Stimulated activated CD4-positive, alpha-beta T cell treated with anti-CD3 and anti-CD28 coated beads, Interleukin-1b, Interleukin-23, amount 100 ng/mL, for 4 hours (primary cell): ENCODE measurements around the gene RERG.

Experiments used
- DNase-seq, 2 donors: peaks; one replicate each; pipeline ENCODE4 v3.0.0-alpha.2; 2020; ENCODE audit warnings: low read depth in 2 of 2

RERG gene

DNA sequence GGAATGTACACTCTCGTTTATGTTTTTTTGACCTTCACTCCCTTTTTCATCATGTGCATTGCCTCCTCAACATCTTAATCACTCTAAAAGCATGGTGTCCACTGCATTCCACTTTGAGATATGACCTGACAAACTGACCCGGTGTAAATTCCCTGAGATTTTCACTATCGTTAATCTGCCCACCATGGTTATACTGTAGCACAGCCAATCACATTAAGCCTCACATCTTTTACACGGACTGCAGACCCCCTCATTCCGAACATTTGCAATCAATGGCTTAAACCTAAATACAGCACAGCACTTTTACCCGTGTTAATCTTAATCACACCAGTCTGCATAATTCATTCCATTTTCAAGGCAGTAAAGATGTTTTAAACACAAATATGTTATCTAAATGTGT is 2.4 kb downstream of the RERG start:
- no peak for DNase-seq

DNA sequence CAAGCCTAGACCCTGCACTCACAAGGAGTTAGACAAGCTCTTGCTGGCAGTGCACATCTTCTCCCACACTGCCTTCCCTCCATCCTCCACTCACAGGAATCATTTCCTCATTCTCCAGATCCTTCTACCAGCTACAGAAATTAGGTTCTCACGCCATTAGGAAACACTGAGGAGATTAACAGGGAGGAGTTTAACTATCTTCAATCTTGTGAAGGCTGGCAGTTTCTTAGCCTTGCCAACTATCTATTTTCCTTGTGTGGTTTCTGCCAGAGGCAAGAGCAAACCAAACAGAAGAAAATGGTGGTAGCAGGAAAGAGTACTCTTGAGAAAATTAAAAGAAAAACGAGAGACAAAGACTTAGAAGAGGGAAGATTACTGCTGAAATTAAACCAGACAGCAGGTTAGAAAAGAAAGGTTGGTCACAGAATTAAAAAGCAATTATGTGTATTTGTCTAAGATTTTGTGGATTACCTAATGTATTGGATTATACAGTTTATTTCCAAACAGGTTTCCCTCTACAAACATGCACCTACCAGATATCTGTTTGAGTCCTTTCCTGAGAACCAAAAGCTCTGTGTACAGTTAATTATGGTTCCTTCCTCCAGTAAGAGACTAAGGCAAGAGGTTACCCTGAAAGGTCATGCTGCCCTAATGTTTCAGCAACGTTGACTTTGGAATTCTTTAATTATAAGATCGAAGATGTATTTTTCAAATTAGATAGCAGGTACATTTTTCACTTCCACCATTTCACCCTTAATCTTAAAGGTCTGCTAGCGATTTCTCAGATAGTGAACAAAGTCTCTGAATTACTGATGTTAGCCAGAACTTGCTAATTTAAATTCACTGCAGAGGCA is 5.0 kb downstream of the RERG start:
- DNase-seq: no peak

DNA sequence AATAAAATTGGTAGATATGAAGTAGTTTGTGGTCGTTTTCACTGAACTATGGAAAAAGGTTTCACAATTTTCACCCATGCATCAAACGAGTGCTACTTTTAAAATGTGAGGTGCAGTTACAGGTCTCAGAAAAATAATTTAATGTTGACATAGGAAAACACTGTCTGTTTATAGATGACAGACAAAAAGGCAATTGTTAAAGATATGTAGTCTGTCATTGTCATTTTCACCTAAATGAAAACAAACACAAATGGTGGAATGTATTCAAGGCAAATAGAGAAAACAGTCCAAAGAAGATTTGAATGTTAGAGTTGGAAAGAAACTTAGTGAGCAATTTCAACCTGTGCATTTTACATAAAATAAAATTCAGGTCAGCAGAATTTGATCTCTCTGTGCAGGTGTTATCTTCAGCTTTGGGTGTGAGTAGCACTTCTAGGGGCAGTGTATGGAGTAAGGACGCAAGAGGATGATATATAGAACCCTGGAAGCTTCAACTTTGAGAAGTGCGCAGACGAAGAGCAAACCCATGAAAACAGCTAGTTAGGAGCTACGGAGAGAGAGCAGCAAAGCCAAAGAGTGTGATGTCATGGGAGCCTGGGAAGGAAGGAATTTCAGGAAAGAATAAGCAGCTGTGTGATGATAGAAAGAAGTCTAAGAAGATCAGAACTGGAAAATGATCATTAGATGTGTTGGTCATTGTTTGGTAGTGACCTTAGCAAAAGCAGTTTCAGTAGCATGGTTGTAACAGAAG is 6.2 kb downstream of the RERG start:
- DNase-seq: no peak

DNA sequence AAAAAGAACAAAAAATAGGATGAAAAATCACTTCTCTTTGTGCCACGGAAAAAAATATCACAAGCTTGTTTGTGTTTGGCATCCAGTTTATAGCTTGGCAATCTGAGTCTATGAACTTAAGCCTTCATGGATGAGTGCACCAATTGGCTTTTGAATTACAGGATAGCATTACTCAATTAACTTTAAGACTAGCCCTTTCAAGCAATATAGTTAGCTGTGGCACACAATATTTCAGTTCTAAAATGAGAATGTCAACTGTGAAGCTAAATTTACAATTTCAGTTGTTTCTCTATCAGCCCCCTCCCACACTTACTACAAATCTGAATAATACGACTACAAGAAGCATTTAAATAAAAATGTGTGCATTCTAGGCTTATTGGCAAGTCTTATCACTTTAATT is 8.3 kb downstream of the RERG start:
- no peak for DNase-seq

DNA sequence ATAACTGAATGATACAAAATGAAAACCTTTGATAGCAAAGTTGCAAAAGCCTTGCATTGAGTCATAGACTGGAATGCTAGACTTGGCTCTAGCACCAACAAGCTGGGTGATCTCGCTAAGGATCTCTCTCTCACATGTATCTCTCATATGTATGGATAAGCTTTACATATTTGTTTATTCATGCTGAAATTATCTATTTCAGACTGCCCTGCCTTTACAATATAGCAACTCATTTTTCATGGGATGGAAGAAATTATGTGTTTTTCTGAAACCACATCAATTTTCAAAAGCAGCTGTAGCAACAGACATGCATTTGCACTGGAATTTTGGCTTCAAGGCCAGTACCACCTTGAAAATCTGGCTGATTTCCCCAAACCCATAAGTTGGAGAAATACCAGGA is 11.4 kb downstream of the RERG start:
- DNase-seq: no peak

DNA sequence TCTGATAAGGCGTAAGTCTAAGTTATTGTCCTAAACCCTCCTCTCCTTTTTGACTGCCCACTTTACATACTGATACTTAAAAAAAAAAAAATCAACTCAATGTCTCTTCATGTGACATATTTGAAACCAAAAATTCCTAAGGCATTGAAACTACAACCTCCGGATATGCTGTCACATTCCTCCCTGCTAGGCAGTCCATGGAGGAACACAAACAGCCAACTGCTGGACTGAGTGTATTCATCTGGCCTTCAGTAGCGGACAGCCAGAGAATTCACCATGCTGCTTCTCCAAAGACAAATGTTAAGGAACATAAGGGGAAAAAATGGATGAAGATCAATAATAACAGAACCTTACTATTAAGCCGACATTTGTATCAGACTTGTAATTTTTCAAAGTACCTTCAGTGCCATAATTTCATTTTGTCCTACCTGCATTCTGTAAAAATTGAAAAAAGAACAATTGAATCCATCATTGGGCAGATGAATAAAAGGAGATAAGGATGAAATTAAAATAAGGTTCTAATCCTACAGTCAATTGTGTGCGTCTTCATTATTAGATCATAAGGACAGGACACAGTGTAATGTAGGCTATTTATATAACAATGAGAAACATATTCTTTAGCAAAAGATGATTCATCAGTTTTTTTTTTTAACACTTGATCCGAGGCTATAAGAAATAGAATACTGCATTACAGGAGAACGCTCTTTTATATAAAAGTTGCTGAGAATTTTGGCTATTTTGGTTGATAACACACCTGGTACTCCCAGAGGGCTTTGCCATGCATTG is 12.2 kb downstream of the RERG start:
- no peak for DNase-seq

DNA sequence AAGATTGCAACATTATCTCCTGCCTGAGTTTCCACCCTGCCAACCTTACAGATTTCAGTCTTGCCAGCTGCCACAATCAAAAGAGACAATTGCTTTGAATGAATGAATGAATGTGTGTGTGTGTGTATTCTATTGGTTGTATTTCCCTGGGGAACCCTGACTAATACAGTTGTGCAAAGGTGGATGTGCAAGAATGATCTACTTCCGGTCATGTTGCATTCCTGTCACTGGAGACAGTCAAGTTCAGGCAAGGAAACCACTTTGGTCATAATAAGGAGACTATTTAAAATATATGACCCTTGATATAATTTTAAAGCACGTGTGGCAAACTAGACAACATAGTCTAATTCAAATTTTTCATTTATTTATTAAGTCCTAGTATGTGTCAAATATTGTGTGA is 13.1 kb downstream of the RERG start:
- DNase-seq: no peak

DNA sequence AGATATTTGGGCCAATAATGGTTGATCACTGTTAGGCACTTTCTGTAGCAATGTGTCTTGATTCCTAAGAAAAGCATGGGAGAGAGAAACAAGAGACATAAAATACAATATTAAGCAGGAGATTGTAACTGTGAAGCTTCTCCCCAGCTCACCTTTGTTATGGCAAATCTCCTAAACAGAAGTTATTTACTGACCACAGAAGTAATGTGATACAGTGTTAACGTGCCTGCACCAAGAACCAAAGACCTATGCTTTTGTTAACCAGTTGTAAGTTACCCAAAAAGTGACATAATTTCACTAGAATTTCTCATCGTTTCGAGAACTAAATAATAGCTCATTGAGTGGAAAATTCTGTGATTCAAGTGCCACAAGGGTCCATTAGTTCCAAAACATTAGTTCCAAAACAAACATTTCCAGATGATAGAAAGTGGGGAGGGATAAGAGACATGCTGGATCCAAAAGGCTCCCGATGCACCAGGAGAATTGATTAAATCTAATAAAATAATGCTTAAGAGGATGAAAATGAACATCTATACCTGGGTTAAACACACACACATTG is 14.3 kb downstream of the RERG start:
- no peak for DNase-seq

DNA sequence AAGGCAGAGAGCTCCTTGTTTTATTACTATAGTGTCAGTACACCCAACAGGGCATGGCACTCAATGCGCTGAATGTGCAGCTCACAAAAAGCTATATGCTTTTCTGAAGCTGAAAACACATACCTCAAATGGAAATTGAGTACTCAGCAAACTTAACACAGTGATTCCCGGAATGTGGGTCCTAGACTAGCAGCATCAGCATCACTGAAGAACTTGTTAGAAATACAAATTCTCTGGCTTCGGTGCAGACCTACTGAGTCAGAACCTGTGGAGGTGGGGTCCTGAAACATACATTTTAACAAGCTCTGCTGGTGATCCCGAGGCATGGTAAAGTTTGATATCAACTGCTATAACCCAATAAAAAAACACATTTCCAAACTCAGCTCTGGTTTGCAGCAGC is 14.9 kb downstream of the RERG start:
- DNase-seq: no peak

DNA sequence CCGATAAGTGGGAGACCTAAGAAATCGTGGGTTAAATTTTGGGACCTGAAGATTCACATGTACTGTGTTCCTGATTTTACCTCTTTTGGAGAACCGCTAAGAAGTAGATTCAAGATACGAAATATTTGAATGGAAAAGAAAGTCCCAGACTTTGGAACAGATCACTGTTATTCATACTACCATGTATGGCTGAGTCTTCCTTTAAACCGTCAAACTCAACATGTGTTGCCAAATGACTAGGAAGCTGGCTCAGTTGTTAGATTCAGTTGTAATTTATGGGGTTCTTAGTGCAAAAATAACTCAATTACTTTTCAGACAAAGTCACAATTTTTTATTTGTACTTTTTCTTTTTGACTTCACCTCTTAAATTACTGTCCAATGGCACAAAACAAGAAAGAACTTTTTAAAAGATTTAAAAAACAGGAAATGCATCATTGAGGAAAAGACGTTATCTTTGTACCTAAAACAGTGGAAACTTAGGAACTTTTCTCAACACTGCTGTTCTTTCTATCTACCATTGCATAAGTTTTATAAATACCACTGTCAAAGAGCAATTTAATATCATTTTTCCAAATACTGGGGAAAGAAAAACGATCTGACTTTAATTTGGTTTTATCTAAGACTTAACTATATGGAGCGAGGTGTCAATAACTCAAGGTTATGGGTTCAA is 15.7 kb downstream of the RERG start:
- no peak for DNase-seq

DNA sequence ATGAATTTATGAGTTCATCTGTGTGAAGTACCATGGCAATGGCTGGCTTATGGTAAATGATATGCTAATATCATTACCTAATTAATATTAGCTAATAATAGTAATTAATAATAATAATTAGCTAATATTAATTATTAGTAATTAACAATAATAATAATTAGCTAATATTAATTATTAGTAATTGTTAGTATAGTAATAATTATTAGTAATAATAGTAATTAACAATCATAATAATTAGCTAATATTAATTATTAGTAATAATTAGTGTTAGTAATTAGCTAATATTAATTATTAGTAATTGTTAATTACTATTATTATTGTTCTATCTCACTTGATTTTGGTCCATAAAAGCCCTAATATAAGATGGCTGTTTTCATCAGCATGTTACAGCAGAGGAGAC is 19.8 kb downstream of the RERG start:
- no peak for DNase-seq

DNA sequence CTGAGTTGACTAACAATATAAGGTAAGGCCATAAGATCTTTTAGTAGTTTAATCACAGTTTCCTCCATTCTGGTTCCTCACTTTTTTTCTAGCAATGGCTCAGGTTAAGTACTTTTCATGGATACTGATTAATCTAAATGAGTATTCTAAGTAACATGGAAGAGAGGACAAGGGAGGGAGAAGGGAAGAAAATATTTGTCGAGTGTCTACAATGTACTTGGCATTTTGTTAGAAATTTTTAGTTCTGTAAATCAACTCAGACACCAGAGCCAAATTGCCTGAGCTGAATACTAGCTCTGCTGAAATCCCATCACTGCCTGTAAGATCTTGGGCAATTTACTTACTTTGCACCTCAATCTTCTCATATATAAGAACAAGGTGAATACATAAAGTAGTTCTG is 20.2 kb downstream of the RERG start:
- no peak for DNase-seq

DNA sequence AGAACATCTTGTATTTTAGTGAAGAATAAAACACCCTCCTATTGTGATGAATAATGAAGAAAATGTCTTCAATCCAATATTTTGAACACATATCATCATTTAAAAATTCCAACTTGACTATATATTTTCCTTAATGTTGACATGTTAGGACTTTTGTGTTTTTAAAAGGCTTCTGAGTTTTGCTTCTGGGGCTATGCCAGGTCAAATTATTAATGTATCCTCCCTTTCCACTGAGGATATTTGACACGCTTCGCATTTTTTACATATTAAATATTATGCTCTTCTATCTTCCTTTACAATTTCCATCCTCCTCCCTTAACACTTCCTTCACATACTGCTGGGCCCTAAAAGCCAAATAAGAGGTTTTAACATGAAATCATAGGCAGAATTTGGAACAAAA is 20.6 kb downstream of the RERG start:
- DNase-seq: no peak

DNA sequence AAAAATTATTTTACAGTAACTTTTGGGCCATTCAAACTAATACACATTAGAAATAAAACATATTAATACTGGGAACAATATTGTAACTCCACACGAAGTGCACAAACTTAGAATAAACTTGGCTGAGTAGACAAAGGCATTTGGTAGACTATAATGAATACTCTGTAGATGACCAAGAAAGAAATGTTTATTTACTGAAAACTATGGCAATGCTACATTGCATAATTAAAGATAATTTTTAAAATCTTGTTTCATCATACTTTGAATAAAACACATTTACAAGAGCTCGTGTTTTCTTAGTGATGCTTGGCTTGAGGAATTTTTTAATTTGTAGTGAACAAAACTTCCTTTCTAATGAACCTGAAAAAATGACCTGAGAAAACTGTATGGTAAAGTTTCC is 21.3 kb downstream of the RERG start:
- DNase-seq: no peak

DNA sequence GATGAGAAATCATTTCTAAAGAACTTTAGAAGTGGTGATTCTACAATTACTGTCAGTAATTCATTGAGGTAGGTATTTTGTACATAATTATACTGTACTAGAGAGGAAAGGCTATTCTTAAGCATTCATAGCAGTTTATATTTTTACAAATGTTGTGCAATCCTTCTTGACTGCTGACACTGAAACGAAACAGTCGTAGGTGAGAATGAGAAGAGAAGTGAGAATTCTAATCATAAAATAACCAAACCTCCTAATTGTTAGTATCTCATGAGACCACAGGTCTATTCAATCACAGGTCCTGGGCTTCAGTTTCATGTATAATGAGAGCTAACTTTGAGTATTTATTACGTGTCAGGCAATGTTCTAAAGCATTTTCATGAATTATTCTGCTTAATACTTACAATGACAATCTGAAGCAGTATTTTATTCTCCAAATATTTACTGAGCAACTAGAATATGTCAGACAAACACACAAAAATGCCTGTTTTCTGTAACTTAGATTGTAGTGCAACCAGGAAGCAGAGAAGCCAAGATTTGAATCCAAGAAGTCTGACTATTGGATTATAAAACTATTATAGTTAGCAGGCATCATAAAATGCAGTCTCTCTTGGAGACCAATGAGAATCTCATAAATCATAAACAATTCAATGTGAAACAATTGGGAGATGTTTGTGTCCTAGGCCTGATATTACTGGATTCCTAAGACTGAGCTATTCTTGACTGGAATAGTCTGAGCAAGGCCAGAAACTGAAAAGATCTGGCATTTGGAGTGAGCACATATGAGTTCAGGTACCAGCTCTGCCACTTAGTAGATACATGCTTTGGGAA is 24.3 kb downstream of the RERG start:
- DNase-seq: no peak

DNA sequence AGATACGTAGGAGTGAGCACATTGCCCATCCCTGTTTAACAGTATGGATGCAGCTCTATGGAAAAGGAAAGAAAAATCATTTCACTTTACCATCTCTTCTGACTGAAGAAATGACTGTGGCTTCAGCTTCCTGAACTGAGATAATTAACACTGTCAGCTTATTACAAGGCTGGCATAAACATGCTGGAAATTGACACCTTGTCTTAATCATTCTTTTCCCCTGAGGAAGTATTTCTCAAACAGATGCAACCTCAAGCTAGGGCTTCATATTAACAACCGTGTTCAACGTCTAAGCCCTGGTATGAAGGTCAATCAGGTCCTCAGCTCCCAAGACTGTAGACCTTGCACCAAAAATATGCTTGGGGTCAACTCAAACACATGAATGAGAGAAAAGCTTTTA is 25.0 kb downstream of the RERG start:
- DNase-seq: no peak

DNA sequence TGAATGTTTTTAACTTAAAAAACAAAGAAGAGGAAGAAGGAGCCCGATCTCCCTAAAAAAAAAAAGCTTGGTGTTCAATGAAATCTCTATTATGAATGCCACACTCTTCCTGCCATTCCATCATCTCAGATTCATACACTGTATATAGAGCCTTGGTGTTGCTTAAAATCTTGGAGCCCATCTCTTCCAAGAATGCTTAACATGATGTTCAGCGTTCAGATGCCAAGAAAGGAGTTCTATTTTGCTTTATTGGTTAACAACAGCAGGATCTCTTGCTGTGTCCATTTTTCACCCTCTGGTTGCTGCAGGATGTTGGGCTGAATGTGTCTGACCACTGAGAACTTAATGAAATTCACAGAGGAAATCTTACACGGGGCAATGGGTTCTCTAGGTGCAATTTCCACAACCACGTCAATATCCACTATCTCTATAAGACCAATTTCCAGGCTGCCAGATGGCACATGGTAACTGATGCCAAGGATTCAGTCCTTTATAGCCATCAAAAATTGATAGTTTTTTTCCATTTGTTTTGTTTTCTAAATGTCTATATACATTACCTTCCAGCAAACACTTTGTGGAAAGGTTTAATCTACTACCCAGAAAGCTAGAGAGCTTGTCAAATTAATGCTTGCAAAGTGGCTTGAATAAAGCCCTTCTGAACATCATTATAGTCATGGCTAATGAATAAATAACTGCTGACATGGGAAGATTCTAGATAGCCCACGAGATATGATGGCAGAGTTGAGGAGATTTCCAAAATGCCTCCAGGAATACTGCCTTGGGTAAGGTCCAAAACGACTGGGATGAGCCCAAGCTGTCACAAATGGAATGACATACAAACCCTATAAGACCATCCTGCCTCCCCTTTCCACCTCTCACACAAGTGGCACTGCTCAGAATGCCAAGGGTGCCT is 26.5 kb downstream of the RERG start:
- no peak for DNase-seq

DNA sequence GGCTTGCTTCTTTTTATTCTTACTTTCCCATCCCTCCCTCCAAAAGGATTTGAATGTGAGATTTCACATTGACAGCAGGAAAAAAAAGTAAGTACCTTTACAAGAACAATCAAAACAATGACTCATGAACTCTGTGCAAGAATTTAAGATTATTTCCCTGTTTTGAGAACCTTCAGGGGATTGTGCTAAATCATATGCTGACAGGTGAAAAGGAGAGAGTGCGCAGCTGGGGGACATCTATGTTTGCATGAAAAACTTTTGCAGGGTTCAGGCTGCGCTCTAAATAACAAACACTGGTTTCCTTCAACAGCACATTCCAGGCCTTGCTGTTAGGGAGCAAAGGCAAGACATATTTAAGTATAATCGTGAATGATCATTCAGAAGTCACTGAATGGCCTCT is 27.3 kb downstream of the RERG start:
- no peak for DNase-seq

DNA sequence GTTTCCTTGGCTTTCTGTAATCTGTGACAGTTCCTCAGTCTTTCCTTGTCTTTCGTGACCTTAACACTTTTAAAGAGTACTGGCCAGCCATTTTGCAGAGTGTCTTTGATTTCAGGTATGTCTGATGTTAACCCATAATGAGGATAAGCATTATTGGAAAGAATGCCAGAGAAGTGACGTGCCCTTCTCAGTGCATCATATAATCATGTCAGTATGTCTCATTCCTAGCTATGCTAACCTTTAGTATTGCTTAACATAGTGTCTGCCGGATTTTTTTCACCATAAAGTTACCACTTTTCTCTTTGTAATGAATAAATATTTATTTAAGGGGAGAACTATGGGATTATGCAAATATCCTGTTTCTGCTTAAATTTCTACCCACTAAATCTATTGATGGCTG is 28.5 kb downstream of the RERG start:
- no peak for DNase-seq

DNA sequence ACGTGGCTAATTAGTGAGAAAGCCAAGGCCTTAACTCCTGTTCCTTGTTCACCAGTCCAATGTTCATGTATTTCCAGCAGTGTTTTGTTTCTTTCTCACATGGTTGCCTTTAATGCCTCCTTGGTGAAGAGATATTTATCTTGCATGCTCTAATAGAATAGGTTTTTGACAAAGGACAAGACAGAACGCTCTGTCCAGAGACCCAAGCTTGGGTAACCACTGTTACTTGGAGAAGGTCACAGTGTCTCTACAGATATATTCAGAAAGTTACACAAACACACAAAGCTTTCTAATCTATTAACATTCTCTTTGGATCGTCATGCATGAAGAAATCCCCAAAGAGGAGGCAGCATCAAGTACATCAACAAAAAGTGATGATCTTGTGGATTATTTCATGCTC is 33.1 kb downstream of the RERG start:
- no peak for DNase-seq
